GM12865 (cell line): ENCODE data around the gene GON7.

Experiments used
- DNase-seq: peaks from one replicate; pipeline ENCODE4 v3.0.0; 2010; ENCODE audit warnings: low read depth
- H3K4me3 ChIP-seq: 2 replicates; pipeline ENCODE4 v1.5.1; 2011; ENCODE audit warnings: mild to moderate bottlenecking, low read depth, low read length, control low read depth
- TF ChIP-seq, protein P1 (sequence below): IDR thresholded peaks from 2 replicates; pipeline ENCODE4 v1.5.1; 2011; ENCODE audit warnings: low read length, control low read depth, low read depth, inconsistent platforms; ENCODE audit not compliant: insufficient read depth; ENCODE audit errors: missing control alignments

The GON7 gene

DNA sequence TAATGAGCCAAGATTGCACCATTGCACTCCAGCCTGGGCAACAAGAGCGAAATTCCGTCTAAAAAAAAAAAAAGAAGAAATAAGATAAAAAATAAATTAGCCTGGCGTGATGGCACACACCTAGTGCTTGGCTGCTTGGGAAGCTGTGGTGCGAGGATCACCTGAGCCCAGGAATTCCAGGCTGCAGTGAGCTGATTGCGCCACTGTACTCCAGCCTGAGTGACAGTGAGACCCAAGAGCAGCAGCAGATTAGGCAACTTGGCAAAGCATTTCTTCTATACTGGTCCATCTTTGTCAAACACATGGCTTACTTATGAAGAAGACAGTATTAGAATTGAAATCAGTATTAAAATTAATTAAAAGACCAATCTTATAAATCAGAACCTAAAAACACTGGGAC is 6.3 kb downstream of the GON7 start:
- no peak for DNase-seq
- no peak overlapping the region for H3K4me3 ChIP-seq
- TF ChIP-seq, protein P1, sequence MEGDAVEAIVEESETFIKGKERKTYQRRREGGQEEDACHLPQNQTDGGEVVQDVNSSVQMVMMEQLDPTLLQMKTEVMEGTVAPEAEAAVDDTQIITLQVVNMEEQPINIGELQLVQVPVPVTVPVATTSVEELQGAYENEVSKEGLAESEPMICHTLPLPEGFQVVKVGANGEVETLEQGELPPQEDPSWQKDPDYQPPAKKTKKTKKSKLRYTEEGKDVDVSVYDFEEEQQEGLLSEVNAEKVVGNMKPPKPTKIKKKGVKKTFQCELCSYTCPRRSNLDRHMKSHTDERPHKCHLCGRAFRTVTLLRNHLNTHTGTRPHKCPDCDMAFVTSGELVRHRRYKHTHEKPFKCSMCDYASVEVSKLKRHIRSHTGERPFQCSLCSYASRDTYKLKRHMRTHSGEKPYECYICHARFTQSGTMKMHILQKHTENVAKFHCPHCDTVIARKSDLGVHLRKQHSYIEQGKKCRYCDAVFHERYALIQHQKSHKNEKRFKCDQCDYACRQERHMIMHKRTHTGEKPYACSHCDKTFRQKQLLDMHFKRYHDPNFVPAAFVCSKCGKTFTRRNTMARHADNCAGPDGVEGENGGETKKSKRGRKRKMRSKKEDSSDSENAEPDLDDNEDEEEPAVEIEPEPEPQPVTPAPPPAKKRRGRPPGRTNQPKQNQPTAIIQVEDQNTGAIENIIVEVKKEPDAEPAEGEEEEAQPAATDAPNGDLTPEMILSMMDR: no peak

DNA sequence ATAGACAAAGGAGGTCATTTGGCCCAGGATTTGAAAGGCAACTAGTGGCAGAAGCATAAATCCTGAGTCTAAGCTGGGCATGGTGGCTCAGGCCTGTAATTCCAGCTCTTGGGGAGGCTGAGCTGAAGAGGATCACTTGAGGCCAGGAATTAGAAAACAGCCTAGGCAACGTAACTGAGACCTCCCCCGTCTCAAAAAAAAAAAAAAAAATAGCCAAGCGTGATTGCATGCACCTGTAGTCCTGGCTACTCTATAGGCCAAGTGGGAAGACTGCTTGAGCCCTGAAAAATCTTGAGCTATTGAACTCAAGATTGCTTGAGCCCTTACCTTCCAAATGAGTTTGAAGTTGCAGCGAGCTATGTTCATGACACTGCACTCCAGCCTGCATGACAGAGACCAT is 7.8 kb downstream of the GON7 start:
- no peak for DNase-seq
- H3K4me3 ChIP-seq: no peak overlapping the region
- TF ChIP-seq, protein P1: no peak

DNA sequence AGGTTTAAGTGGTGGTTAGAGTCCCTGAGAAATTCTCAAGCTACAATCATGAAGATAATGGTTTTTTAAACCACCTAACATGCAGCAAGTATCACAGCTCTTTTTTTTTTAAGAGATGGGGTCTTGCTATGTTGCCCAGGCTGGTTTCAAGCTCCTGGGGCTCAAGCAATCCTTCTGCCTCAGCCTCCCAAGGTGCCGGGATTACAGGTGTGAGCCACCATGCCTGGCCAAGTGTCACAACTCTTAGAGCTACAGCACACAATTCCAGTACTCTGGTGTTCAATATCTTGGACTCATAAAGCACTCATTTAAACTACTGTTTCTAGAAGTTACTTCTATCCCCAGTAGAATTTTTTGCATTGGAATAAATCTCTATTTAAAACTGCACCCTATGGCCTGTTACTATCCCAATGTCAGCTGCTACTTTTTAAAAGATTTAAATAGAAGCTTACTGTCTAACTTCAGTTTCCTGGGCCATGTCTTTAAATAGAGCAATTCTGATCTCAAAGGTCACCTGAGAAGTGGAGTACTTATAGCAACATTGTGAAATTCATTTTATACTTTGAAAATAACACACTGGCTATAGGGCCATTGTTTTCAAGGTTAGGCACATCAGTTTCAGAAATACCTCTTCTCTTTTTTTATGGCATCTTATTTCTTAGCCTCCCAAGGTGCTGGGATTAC is 11.4 kb downstream of the GON7 start:
- H3K4me3 ChIP-seq: no peak overlapping the region
- DNase-seq: no peak
- TF ChIP-seq, protein P1: no peak

DNA sequence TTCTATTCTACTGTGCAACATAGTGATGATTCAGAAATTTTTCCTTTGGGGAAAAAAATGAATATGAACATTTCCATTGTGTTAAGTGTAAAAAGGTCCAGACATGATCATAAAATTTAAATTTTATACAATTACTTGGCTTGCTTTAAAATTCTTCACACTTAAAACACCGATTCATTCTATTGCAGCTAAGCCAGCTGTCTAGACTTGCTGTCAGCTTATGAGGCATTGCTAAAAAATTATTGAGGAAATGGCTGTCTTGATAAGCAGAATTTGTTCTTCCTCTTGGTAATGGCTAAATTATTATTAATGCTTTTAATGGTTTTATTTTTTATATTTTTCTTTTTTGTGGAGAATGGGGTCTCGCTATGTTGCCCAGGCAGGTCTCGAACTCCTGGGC is 19.9 kb downstream of the GON7 start:
- TF ChIP-seq, protein P1: no peak
- H3K4me3 ChIP-seq: no peak overlapping the region
- DNase-seq: no peak

DNA sequence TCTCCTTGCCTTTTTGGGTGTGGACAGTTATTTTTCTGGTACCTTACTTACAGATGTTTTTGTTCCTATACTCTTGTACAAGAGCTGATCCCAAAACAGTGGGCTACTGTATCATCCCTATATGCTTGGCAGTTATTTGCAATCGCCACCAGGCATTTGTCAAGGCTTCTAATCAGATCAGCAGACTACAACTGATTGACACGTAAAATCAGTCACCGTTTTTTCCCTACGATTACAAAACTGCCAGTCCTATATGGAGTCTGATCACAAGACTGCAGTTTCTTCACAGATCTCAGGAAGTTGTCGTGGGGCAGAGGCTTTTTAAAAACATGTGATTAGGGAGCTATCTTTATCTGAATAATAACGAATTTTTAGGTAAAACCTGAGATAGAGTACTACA is 20.4 kb downstream of the GON7 start:
- H3K4me3 ChIP-seq: no peak overlapping the region
- TF ChIP-seq, protein P1: no peak
- DNase-seq: no peak

DNA sequence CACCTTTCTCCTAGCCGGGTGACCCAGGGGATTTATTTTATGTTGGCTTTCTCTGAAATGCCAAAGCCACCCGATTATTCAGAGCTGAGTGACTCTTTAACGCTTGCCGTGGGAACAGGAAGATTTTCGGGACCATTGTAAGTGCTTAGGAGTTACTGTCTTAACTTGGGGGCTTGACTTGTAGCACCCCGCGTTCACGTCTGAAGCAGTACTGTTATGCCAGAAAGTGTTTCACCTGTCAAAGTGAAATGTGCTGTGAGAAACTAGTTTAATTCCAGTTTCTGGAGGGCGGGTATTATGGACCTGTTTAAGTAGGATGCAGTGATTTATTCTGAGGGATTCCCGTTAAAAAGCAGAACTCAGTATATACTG is 21.5 kb downstream of the GON7 start:
- H3K4me3 ChIP-seq: peak overlapping the region; percentile 73
- TF ChIP-seq, protein P1: no peak
- peak; percentile 41 for DNase-seq
